ENCODE data around the gene PLP2. TPM values are rescaled to one million over a fixed set of nuclear protein-coding genes. Genes with fewer than 3 reads are reported as not detected.

The PLP2 gene
- total RNA-seq, 4 donors from 2014 or later = 57.9 to 78.7 (median 67.9) TPM

DNA sequence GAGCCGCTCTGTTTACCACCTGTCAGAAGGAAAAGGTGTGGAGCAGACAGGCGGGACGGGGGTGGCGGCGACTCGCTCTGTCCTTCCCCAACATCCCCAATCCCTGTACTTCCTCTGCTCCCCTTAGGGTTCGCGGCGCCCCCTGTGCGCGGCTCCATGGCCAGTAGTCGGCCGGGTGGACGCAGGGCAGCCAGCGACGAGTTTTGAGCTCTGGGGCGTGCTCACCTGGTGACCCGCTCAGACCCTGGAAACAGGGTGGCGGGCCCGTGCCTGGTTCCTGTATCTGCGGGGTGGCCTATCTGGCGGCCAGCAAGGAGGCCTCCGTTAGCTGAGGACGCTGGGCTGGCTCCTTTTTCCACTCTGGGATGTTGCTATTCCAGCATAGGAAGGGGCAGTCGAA, 14.5 kb upstream of the PLP2 start:
- H3K27ac ChIP-seq = no peak overlapping the region
- ATAC-seq = no peak
- H3K27me3 ChIP-seq = no peaks in the 10 kb centered on the region
- H3K4me1 ChIP-seq = peaks cover 0 to 10% (median 0%) of the 10 kb centered on the region in 3 donors
- H3K4me3 ChIP-seq = no peak overlapping the region
- no CpG with 5 or more reads among the region's 25 CpGs for WGBS, 2 donors (ENCODE audit: low coverage in 1 of 2)
- no peaks in the 10 kb centered on the region for H3K9me3 ChIP-seq
- TF ChIP-seq CTCF (IDR thresholded peaks at IDR 0.05) (no peak), EP300 (IDR thresholded peaks at IDR 0.05) (no peak), POLR2A (IDR thresholded peaks at IDR 0.05) (no peak), POLR2AphosphoS5 (IDR thresholded peaks at IDR 0.05) (no peak)
- no peaks in the 10 kb centered on the region for H3K36me3 ChIP-seq

GRCh38 chrX:49160908-49161307, 10.8 kb upstream of the PLP2 start:
- Histone ChIP-seq H3K4me1 (peaks cover 0 to 26% (median 0%) of the 10 kb centered on the region in 3 donors), H3K27me3 (no peaks in the 10 kb centered on the region), H3K4me3 (no peak overlapping the region), H3K36me3 (no peaks in the 10 kb centered on the region), H3K27ac (no peak overlapping the region), H3K9me3 (no peaks in the 10 kb centered on the region)
- no peak for ATAC-seq
- WGBS, 2 donors (ENCODE audit: low coverage in 1 of 2) = 100% methylated on average over 2 of the region's 2 CpGs; no CpG with 5 or more reads in 1 of the 2 donors
- no peak for TF ChIP-seq POLR2A (IDR thresholded peaks at IDR 0.05)
- TF ChIP-seq EP300 (IDR thresholded peaks at IDR 0.05) = no peak
- TF ChIP-seq POLR2AphosphoS5 (IDR thresholded peaks at IDR 0.05) = no peak
- no peak for TF ChIP-seq CTCF (IDR thresholded peaks at IDR 0.05)

DNA sequence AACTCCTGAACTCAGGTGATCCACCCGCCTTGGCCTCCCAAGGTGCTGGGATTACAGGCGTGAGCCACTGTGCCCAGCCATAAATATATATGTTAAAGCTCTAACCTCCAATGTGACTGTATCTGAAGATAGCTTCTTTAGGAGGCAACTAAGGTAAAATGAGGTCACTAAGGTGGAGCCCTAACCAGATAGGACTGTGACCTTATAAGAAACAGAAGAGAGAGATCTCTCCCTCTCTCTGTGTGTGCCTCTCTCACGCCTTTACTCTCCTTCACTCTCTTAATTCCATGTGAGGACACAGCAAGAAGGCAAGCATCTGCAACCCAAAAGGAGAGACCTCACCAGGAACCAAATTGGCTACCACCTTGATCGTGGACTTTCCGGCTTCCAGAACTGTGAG, 10.1 kb upstream of the PLP2 start:
- 86 to 89% methylated on average over 1 to 4 of the region's 5 CpGs for WGBS, 2 donors (ENCODE audit: low coverage in 1 of 2)
- Histone ChIP-seq H3K9me3 (no peaks in the 10 kb centered on the region), H3K36me3 (no peaks in the 10 kb centered on the region), H3K27me3 (no peaks in the 10 kb centered on the region), H3K4me1 (peaks cover 0 to 25% (median 0%) of the 10 kb centered on the region in 3 donors), H3K4me3 (no peak overlapping the region), H3K27ac (no peak overlapping the region)
- no peak for TF ChIP-seq CTCF (IDR thresholded peaks at IDR 0.05)
- no peak for TF ChIP-seq EP300 (IDR thresholded peaks at IDR 0.05)
- TF ChIP-seq POLR2AphosphoS5 (IDR thresholded peaks at IDR 0.05) = no peak
- no peak for TF ChIP-seq POLR2A (IDR thresholded peaks at IDR 0.05)
- no peak for ATAC-seq

GRCh38 chrX:49162620-49163019, 9.1 kb upstream of the PLP2 start, which contains the start of gene MAGIX:
TSS of gene MAGIX (plus strand) at chrX:49162758. CDS start at chrX:49162890, 132 bp downstream.
- Histone ChIP-seq H3K36me3 (no peaks in the 10 kb centered on the region), H3K4me1 (peaks cover 0 to 26% (median 0%) of the 10 kb centered on the region in 3 donors), H3K9me3 (no peaks in the 10 kb centered on the region), H3K27me3 (no peaks in the 10 kb centered on the region), H3K4me3 (peak within 1 kb of the TSS; percentile 8 to 48), H3K27ac (peak within 1 kb of the TSS; percentile 89 to 96 (median 93))
- WGBS, 2 donors (ENCODE audit: low coverage in 1 of 2) = no CpG with 5 or more reads among the region's 28 CpGs
- TF ChIP-seq CTCF (IDR thresholded peaks at IDR 0.05) = no peak
- TF ChIP-seq EP300 (IDR thresholded peaks at IDR 0.05) = no peak
- TF ChIP-seq POLR2A (IDR thresholded peaks at IDR 0.05) = no peak
- TF ChIP-seq POLR2AphosphoS5 (IDR thresholded peaks at IDR 0.05) = no peak
- ATAC-seq = no peak
